Neural progenitor cell (in vitro differentiated cells): Measurements from ENCODE around the gene TBXAS1. TPM values are rescaled to one million over a fixed set of nuclear protein-coding genes. Genes with fewer than 3 reads are reported as not detected.
A peak's percentile ranks its signal among the peaks of the same experiment; 100 is the strongest.

Experiments
- DNase-seq: peaks from one replicate; pipeline ENCODE4 v3.0.0-alpha.2; 2016; ENCODE audit warnings: low spot score
- H2AFZ ChIP-seq: fragments of 200-600 bp; sonication (generic); replicated peaks from 2 replicates; pipeline ENCODE4 v1.6.1; 2016; ENCODE audit warnings: antibody characterized with exemption
- H3F3A ChIP-seq: fragments of 200-600 bp; sonication (generic); 2 replicates; pipeline ENCODE4 v1.6.1; 2016; ENCODE audit warnings: antibody characterized with exemption, low read depth
- H3K27ac ChIP-seq: fragments of 200-600 bp; sonication (generic); 2 replicates; pipeline ENCODE4 v1.5.1; 2016; ENCODE audit warnings: mild to moderate bottlenecking
- H3K27me3 ChIP-seq: fragments of 200-600 bp; sonication (generic); 2 replicates; pipeline ENCODE4 v1.6.1; 2016; ENCODE audit warnings: mild to moderate bottlenecking, moderate library complexity
- H3K36me3 ChIP-seq: fragments of 200-600 bp; sonication (generic); 2 replicates; pipeline ENCODE4 v1.5.1; 2016
- H3K4me1 ChIP-seq: fragments of 200-600 bp; sonication (generic); 2 replicates; pipeline ENCODE4 v1.6.1; 2016; ENCODE audit warnings: mixed run types
- H3K4me2 ChIP-seq: fragments of 200-600 bp; sonication (generic); 2 replicates; pipeline ENCODE4 v1.6.1; 2016
- H3K4me3 ChIP-seq: fragments of 200-600 bp; sonication (generic); 2 replicates; pipeline ENCODE4 v1.5.1; 2016
- H3K79me2 ChIP-seq: fragments of 200-600 bp; sonication (generic); 2 replicates; pipeline ENCODE4 v1.6.1; 2016; ENCODE audit warnings: low read depth
- H3K9ac ChIP-seq: fragments of 200-600 bp; sonication (generic); 2 replicates; pipeline ENCODE4 v1.6.1; 2016
- H3K9me3 ChIP-seq: fragments of 200-600 bp; sonication (generic); 2 replicates; pipeline ENCODE4 v1.5.1; 2016; ENCODE audit warnings: low read depth
- H4K20me1 ChIP-seq: fragments of 200-600 bp; sonication (generic); 2 replicates; pipeline ENCODE4 v1.6.1; 2016; ENCODE audit warnings: low read depth
- H3K27ac Mint-ChIP-seq: 3 replicates; pipeline ENCODE4 v1.8.0; 2021; ENCODE audit warnings: mixed read lengths
- H3K27me3 Mint-ChIP-seq: 2 replicates; pipeline ENCODE4 v1.8.0; 2022; ENCODE audit warnings: low read depth, mild to moderate bottlenecking, inconsistent platforms, moderate library complexity, mixed read lengths; ENCODE audit not compliant: insufficient read depth
- H3K36me3 Mint-ChIP-seq: 3 replicates; pipeline ENCODE4 v1.8.0; 2021; ENCODE audit warnings: mixed read lengths
- H3K4me1 Mint-ChIP-seq: 3 replicates; pipeline ENCODE4 v1.8.0; 2021; ENCODE audit warnings: mixed read lengths
- H3K4me3 Mint-ChIP-seq: 3 replicates; pipeline ENCODE4 v1.8.0; 2021; ENCODE audit warnings: mild to moderate bottlenecking, moderate library complexity, mixed read lengths
- H3K9me3 Mint-ChIP-seq: 3 replicates; pipeline ENCODE4 v1.8.0; 2020; ENCODE audit warnings: mixed read lengths
- CTCF ChIP-seq: fragments of 200-600 bp; sonication (generic); IDR thresholded peaks from 2 replicates; pipeline ENCODE4 v1.5.1; 2017; ENCODE audit warnings: antibody characterized with exemption, mild to moderate bottlenecking
- EZH2 ChIP-seq: fragments of 200-600 bp; sonication (generic); IDR thresholded peaks from 2 replicates; pipeline ENCODE4 v1.6.1; 2017; ENCODE audit warnings: antibody characterized with exemption, mild to moderate bottlenecking, moderate library complexity
- EZH2phosphoT487 ChIP-seq: fragments of 200-600 bp; sonication (generic); IDR thresholded peaks from 2 replicates; pipeline ENCODE4 v1.6.1; 2017; ENCODE audit warnings: antibody characterized with exemption
- total RNA-seq: library from RNA; depleted of rRNA; stranded (reverse); fragments of >200 nt; gene quantifications from 2 replicates; pipeline ENCODE4 v1.2.3, GENCODE V29; 2015; ENCODE audit warnings: low replicate concordance

The TBXAS1 gene
- total RNA-seq, 1 donor from 2014 or later: not detected

- H3K9me3 Mint-ChIP-seq: no peaks in the 10 kb centered on the region
- no peak overlapping the region for H3K9ac ChIP-seq
- H3K36me3 ChIP-seq: no peaks in the 10 kb centered on the region
- H3K27me3 Mint-ChIP-seq: peaks cover 5% of the 10 kb centered on the region
- no peaks in the 10 kb centered on the region for H3K79me2 ChIP-seq
- no peaks in the 10 kb centered on the region for H3K36me3 Mint-ChIP-seq
- H4K20me1 ChIP-seq: no peaks in the 10 kb centered on the region
- no peak overlapping the region for H3K4me3 Mint-ChIP-seq
- DNase-seq: no peak
- no peaks in the 10 kb centered on the region for H3K27me3 ChIP-seq
- TF ChIP-seq CTCF: no peak
- H3K27ac ChIP-seq: no peak overlapping the region
- no peak overlapping the region for H3K27ac Mint-ChIP-seq
- no peak overlapping the region for H2AFZ ChIP-seq
- H3F3A ChIP-seq: no peaks in the 10 kb centered on the region
- no peak overlapping the region for H3K4me3 ChIP-seq
- H3K9me3 ChIP-seq: no peaks in the 10 kb centered on the region
- H3K4me1 ChIP-seq: no peaks in the 10 kb centered on the region
- H3K4me2 ChIP-seq: no peak overlapping the region
- H3K4me1 Mint-ChIP-seq: no peaks in the 10 kb centered on the region
Measured at GRCh38 chr7:140049339-140050024, 220.4 kb downstream of the TBXAS1 start.

- TF ChIP-seq EZH2: no peak
- no peak for TF ChIP-seq EZH2phosphoT487
- no peak for TF ChIP-seq CTCF
- no peaks in the 10 kb centered on the region for H3F3A ChIP-seq
- no peaks in the 10 kb centered on the region for H3K4me1 ChIP-seq
- Mint-ChIP-seq H3K4me3 (no peak overlapping the region), H3K9me3 (no peaks in the 10 kb centered on the region), H3K27me3 (peaks cover 5% of the 10 kb centered on the region), H3K36me3 (no peaks in the 10 kb centered on the region), H3K27ac (no peak overlapping the region), H3K4me1 (no peaks in the 10 kb centered on the region)
- no peaks in the 10 kb centered on the region for H3K36me3 ChIP-seq
- H3K4me3 ChIP-seq: no peak overlapping the region
- H3K9me3 ChIP-seq: no peaks in the 10 kb centered on the region
- H3K79me2 ChIP-seq: no peaks in the 10 kb centered on the region
- H3K9ac ChIP-seq: no peak overlapping the region
- H3K4me2 ChIP-seq: no peak overlapping the region
- DNase-seq: no peak
- H3K27ac ChIP-seq: no peak overlapping the region
- no peaks in the 10 kb centered on the region for H4K20me1 ChIP-seq
- no peaks in the 10 kb centered on the region for H3K27me3 ChIP-seq
- no peak overlapping the region for H2AFZ ChIP-seq
Measured at GRCh38 chr7:140050100-140050499, 221.0 kb downstream of the TBXAS1 start.

GRCh38 chr7:140051820-140052219 is 222.8 kb downstream of the TBXAS1 start:
- H3K36me3 Mint-ChIP-seq: no peaks in the 10 kb centered on the region
- H3K9me3 Mint-ChIP-seq: no peaks in the 10 kb centered on the region
- peaks cover 5% of the 10 kb centered on the region for H3K27me3 Mint-ChIP-seq
- no peaks in the 10 kb centered on the region for H3K27me3 ChIP-seq
- H3K36me3 ChIP-seq: no peaks in the 10 kb centered on the region
- H3K27ac ChIP-seq: no peak overlapping the region
- H3K4me3 Mint-ChIP-seq: no peak overlapping the region
- H3K27ac Mint-ChIP-seq: no peak overlapping the region
- no peaks in the 10 kb centered on the region for H3K79me2 ChIP-seq
- no peak for TF ChIP-seq EZH2
- no peak for TF ChIP-seq EZH2phosphoT487
- TF ChIP-seq CTCF: no peak
- no peaks in the 10 kb centered on the region for H3K4me1 ChIP-seq
- H2AFZ ChIP-seq: peak overlapping the region; percentile 68
- no peaks in the 10 kb centered on the region for H3F3A ChIP-seq
- no peak overlapping the region for H3K4me3 ChIP-seq
- no peaks in the 10 kb centered on the region for H4K20me1 ChIP-seq
- DNase-seq: no peak
- H3K4me1 Mint-ChIP-seq: no peaks in the 10 kb centered on the region
- no peak overlapping the region for H3K9ac ChIP-seq
- no peak overlapping the region for H3K4me2 ChIP-seq
- H3K9me3 ChIP-seq: no peaks in the 10 kb centered on the region
